Measurements from ENCODE around the gene SERPINE1.

SERPINE1 gene

GRCh38 chr7:101166909-101167644 lies 40.2 kb downstream of the SERPINE1 start:
- in situ Hi-C loops (cut with MboI; ENCODE audit: low sequenced_read_pairs): no loop called here

GRCh38 chr7:101167645-101168411 lies 40.9 kb downstream of the SERPINE1 start:
- in situ Hi-C loops (cut with MboI; ENCODE audit: low sequenced_read_pairs): no loop called here

- in situ Hi-C loops (cut with MboI; ENCODE audit: low sequenced_read_pairs): no loop called here
Observed at GRCh38 chr7:101168412-101169049, 41.6 kb downstream of the SERPINE1 start.

GRCh38 chr7:101169110-101169837 lies 42.4 kb downstream of the SERPINE1 start:
- in situ Hi-C loops (cut with MboI; ENCODE audit: low sequenced_read_pairs): no loop called here

GRCh38 chr7:101169838-101170551 lies 43.1 kb downstream of the SERPINE1 start:
- in situ Hi-C loops (cut with MboI; ENCODE audit: low sequenced_read_pairs): no loop called here

GRCh38 chr7:101170617-101171441 lies 43.9 kb downstream of the SERPINE1 start:
- in situ Hi-C loops (cut with MboI; ENCODE audit: low sequenced_read_pairs): no loop called here

GRCh38 chr7:101171442-101171837 lies 44.5 kb downstream of the SERPINE1 start:
- in situ Hi-C loops (cut with MboI; ENCODE audit: low sequenced_read_pairs): no loop called here

- in situ Hi-C loops (cut with MboI; ENCODE audit: low sequenced_read_pairs): no loop called here
Observed at GRCh38 chr7:101172005-101172853, 45.3 kb downstream of the SERPINE1 start.

- in situ Hi-C loops (cut with MboI; ENCODE audit: low sequenced_read_pairs): no loop called here
Observed at GRCh38 chr7:101172854-101173751, 46.2 kb downstream of the SERPINE1 start.

- in situ Hi-C loops (cut with MboI; ENCODE audit: low sequenced_read_pairs): no loop called here
Observed at GRCh38 chr7:101173752-101174244, 46.9 kb downstream of the SERPINE1 start.

GRCh38 chr7:101174322-101174854 lies 47.5 kb downstream of the SERPINE1 start:
- in situ Hi-C loops (cut with MboI; ENCODE audit: low sequenced_read_pairs): no loop called here

- in situ Hi-C loops (cut with MboI; ENCODE audit: low sequenced_read_pairs): no loop called here
Observed at GRCh38 chr7:101175664-101176063, 48.8 kb downstream of the SERPINE1 start.

GRCh38 chr7:101177644-101178043 lies 50.7 kb downstream of the SERPINE1 start:
- in situ Hi-C loops (cut with MboI; ENCODE audit: low sequenced_read_pairs): no loop called here

- in situ Hi-C loops (cut with MboI; ENCODE audit: low sequenced_read_pairs): no loop called here
Observed at GRCh38 chr7:101179117-101179516, 52.2 kb downstream of the SERPINE1 start.

GRCh38 chr7:101179713-101180112 lies 52.8 kb downstream of the SERPINE1 start:
- in situ Hi-C loops (cut with MboI; ENCODE audit: low sequenced_read_pairs): no loop called here

GRCh38 chr7:101180130-101180755 lies 53.3 kb downstream of the SERPINE1 start, which contains the start of gene NAT16:
NAT16 (minus strand) TSS chr7:101180293; CDS start chr7:101174807, 5,486 bp downstream.
- in situ Hi-C loops (cut with MboI; ENCODE audit: low sequenced_read_pairs): no loop called here

Measured in HL-60/S4 (cell line).